ENCODE measurements around the gene SPACA1.

SPACA1 gene

GRCh38 chr6:88107241-88107640, 59.6 kb downstream of the SPACA1 start:
- no peak for DNase-seq

- DNase-seq: no peak
These were observed 64.3 kb downstream of the SPACA1 start for GRCh38 chr6:88111991-88112390.

GRCh38 chr6:88114838-88115237, 67.2 kb downstream of the SPACA1 start:
- no peak for DNase-seq

- DNase-seq: no peak
These were observed 67.7 kb downstream of the SPACA1 start for GRCh38 chr6:88115307-88115706.

GRCh38 chr6:88116276-88116675, 68.6 kb downstream of the SPACA1 start:
- DNase-seq: no peak
